CD4-positive, alpha-beta T cell treated with Interferon gamma for 1 hour (primary cell): Measurements from ENCODE around the gene LRRC45.

Source experiments
- DNase-seq: peaks from one replicate; pipeline ENCODE4 v3.0.0-alpha.2; 2020

Gene LRRC45

DNA sequence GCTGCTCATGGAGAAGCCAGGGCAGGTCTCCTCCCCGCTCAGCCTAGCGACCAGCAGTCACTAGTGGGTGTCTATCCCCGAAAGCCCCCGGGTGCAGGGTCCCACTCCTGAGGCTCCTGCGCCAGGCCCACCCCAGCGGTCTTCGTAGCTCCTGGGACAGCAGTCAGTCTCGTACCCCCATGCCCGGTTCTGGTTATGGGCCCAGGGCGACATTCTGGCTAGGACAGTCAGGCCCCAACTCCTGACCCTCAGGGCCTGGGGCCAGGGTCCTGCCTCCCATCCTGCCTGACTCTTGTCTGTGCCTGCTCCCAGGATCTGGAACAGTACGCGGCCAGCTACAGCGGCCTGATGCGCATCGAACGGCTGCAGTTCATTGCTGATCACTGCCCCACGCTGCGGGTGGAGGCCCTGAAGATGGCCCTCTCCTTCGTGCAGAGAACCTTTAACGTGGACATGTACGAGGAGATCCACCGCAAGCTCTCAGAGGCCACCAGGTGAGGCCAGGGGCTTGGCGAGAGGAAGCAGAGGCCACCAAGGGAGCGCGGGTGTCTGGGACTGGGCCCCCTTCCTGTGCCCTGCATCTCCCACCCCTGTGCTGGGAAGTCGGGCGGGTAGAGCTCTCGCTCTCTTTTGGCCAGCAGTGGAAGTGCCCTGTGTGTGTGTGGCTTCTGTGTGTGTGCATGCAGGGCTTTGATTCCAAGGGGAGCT, 30.6 kb downstream of the LRRC45 start:
- no peak for DNase-seq

DNA sequence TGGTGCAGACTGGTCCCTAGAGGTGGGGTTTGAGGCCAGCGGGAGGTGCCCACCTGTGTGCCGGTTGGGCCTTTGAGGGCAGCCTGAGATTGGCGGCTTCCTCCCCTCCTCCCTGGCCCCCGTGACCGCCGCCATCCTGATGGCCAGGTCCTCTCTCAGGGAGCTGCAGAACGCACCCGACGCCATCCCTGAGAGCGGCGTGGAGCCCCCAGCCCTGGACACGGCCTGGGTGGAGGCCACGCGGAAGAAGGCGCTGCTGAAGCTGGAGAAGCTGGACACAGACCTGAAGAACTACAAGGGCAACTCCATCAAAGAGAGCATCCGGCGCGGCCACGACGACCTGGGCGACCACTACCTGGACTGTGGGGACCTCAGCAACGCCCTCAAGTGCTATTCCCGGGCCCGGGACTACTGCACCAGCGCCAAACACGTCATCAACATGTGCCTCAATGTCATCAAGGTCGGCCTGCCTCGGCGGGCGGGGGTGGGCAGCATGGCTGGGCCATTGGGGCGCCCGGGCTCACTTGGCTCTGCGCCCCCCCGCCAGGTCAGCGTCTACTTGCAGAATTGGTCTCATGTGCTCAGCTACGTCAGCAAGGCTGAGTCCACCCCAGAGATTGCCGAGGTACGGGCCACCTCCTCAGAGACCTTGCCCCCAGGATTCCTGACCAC, 31.4 kb downstream of the LRRC45 start:
- DNase-seq: no peak

DNA sequence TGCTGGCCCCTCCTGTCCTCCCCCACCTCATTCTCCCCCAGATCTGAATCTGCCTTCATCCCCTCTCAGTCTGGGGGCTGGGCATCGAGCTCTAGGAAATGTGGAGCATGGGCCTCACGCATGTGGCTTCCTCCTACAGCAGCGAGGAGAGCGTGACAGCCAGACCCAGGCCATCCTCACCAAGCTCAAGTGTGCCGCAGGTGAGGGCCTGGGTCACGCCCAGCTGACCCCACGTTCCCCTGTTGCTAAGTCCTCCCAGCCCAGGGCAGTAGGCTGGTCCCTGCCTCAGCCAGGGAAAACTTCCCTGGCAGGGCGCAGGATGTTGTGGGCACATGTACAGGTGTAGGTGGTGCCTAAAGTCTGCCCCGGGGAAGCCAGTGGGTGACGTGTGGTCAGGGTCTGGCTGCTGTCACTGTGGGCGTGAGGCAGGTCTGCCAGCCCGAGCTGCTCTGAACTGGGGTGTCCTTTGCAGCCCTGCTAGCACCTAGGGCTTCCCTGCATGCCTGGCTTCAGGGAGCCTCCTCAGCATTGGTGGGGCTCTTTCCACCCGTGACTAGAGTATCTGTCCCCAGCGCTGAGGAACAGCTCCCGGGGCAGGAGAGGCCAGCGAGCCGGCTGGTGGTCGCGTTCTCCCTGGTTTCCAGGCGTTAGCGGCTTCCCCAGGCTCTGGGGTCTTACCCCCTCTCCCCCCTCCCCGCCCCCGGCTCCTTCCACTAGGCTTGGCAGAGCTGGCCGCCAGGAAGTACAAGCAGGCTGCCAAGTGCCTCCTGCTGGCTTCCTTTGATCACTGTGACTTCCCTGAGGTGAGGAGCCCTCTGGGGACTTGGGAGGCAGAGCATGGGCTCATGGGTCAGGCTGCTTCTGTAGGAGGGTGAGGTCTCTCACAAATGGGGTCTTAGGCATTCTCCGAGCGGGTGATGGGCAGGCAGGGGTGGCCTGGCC, 32.2 kb downstream of the LRRC45 start:
- DNase-seq: no peak

- DNase-seq: no peak
Observed at GRCh38 chr17:82055965-82056728, 33.0 kb downstream of the LRRC45 start.

DNA sequence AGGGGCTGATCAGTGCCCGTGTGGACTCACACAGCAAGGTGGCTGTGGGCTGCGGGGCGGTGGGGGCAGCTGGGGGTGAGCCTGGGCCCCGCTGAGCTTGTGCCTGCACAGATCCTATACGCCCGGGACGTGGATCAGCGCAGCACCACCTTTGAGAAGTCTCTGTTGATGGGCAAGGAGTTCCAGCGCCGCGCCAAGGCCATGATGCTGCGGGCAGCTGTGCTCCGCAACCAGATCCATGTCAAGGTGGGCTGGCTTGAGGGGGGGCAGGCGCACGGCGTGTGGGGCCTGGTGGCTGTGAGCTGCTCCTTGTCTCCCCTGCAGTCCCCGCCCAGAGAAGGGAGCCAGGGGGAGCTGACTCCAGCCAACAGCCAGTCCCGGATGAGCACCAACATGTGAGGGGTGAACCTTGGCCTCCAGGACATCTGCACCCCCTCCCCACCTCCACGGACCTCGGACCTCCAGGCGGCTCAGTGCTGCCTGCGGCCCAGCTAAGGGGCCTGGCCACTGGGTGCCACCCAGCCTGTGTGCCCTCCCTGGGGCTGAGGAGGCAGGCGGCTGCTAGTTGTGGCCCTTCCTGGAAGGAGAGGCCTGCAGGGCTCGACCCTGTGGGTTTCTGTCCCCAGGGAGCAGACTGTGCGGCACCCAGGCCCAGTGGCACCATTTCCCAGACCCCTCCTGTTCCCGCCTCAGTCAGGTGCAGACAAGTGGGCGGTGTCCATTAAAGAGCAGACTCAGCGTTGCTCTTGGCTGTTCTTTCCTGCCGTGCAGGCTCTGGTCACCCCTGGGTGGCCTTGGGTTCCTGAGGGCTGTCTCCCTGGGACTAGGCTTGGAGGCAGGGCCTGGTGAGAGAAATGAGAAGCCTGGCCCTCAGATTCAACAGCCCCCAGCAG, 33.9 kb downstream of the LRRC45 start:
- DNase-seq: no peak

GRCh38 chr17:82058230-82058854, 35.2 kb downstream of the LRRC45 start:
- DNase-seq: no peak

DNA sequence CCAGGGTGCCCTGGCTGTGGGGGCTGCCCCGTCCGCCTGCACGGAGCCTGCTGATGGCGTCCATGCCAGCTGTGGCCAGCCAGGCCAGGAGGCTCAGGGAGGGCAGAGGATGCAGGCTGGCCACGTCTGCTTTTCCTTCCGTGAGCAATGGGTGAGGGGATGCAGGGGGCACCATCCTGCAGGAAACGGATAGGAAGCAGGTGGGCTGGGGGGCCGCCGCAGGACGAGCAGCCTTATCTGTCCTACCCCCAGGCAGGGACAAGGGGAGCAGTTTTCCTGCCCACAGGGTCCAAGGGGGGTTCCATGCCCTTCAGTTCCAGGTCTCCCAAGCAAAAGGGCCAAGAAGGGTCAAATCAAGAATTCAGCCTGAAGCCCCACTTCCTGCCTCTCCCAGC, 35.7 kb downstream of the LRRC45 start:
- no peak for DNase-seq

DNA sequence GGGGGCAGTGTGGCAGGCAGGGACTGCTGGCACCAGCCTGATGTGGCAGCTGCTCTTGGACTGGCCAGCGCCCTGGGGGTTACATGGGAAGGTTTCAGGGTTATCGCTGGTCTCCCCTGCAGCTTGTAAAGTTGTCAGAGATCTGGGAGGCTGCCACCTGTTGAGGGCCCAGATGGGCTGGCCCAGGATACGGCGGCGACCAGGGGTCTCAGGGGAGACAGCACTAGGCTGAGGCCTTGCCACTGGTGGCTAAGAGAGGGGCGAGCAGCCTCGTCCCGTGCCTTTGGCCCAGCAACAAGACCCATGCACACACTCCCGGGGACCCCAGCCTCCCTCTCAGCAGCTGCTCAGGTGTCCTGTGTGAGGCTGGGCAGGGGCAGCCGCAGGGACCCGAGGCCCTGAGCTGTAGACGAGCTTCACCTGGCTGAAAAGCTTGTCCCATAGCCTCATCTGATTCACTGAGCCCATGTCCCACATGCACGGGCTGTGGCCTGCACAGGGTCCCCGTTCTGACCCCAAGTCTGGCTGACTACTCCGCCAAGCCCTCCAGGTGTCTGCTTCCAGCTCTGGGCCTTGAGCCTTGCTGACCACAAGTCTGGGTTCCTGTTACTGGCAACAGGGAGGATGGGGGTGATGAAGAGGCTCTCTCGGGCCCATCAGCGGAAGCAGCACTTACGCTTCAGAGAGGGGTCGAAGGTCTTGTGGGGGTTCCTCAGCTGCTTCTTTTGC, 36.3 kb downstream of the LRRC45 start:
- no peak for DNase-seq

DNA sequence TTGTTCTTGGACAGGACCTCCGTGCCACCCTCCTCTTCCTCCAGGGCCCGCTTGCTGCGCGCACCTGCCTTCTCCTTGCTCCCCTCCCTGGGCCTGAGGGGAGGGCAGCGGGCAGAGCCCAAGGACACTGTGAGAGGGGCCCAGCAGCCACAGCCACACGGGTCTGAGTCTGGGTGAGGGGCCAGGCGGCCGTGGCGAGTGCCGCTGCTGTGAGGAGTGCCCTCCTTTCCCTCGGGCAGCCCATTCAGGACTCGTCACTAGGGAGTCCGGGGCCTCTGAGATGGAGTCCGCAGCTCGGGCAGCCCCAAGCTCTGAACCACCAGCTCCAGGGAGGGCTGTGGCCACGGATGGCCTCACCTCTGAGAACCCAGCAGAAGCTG, 36.9 kb downstream of the LRRC45 start:
- no peak for DNase-seq

DNA sequence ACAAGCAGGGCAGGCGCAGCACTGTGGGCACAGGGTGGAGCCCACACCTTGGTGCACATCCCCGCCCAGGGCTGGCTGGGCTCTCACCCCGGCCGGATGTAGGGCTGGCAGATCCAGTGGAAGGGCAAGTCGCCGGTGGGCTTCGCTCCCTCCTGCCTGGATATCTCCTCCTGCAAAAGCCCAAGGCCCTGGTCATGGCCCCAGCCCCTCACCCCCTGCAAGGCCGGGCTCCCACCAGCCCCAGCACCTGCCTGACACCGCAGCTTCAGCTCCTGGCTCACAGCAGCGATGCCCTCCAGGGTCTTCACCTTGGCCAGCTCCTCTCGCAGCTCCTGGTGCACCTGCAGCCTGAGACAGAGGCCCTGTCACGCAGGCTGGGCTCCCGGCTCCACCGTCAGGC, 37.5 kb downstream of the LRRC45 start:
- no peak for DNase-seq

GRCh38 chr17:82061047-82061925, 38.2 kb downstream of the LRRC45 start:
- DNase-seq: no peak

- no peak for DNase-seq
Observed at GRCh38 chr17:82062076-82062983, 39.2 kb downstream of the LRRC45 start.

DNA sequence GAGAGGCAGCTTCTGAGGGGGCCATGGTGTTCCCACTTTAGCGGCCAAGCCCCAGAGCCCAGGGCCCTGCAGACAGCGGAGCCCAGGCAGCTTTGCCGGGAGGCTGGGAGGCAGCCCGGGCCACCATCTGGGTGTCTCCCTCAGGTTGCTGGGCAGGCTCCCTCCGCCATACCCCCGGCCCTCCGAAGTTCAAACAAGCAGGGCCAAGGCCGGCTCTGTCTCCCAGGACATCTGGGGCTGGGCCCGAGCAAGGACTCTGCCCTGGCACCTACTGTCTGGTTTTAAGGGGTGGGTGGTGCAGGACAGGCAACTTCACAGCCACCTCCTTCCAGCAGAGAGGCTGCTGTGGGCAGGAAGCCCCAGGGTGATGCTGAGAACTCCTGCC, 39.9 kb downstream of the LRRC45 start:
- DNase-seq: no peak

GRCh38 chr17:82063424-82064415, 40.6 kb downstream of the LRRC45 start:
- no peak for DNase-seq

GRCh38 chr17:82064433-82065192, 41.5 kb downstream of the LRRC45 start:
- no peak for DNase-seq

DNA sequence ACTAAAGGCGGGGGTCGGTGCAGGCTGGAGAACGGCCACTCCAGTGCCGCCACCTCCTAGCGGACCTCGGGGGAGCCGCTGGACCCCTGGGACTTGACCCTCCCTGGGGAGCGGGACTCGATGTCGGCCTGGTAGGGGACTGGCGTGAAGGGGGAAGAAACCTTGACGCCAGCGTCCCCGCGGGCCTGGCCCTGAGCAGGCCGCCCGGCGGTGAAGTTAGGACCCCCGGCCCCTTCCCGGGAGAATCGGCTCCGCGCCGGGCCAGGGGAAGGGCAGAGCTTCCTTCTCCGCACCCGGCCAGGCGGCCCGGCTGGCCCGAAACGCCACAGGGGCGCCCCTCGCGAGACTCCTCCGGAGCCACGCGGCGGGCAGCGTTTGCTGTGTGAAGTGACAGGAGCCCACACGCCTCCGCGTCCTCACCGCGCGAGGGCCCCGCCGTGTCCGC, 42.1 kb downstream of the LRRC45 start:
- DNase-seq: no peak
